ENCODE results near the gene CDH24.

DNA sequence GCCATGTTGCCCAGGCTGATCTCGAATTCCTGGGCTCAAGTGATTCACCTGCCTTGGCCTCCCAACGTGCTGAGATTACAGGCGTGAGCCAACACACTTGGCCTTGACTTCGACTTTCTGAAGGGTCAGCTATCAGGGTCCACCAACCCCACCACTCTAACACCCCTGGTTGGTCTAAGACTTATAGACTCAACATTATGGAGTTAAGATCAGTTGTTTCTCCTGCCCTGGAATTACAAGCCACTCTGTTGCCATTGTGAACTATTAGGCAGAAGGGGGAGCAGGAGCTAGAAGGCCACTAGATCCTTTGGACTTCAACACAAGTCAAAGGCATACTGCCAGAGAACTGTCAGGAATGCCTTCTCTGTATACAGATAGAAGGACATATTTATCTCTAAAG lies 17.2 kb downstream of the CDH24 start:
- TF ChIP-seq, protein P1, sequence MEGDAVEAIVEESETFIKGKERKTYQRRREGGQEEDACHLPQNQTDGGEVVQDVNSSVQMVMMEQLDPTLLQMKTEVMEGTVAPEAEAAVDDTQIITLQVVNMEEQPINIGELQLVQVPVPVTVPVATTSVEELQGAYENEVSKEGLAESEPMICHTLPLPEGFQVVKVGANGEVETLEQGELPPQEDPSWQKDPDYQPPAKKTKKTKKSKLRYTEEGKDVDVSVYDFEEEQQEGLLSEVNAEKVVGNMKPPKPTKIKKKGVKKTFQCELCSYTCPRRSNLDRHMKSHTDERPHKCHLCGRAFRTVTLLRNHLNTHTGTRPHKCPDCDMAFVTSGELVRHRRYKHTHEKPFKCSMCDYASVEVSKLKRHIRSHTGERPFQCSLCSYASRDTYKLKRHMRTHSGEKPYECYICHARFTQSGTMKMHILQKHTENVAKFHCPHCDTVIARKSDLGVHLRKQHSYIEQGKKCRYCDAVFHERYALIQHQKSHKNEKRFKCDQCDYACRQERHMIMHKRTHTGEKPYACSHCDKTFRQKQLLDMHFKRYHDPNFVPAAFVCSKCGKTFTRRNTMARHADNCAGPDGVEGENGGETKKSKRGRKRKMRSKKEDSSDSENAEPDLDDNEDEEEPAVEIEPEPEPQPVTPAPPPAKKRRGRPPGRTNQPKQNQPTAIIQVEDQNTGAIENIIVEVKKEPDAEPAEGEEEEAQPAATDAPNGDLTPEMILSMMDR (IDR thresholded peaks at IDR 0.05; ENCODE audit: low read length), result no peak
- TF ChIP-seq EZH2 (optimal IDR thresholded peaks at IDR 0.05; ENCODE audit: low read depth, low read length), result no peak
